SK-N-SH (cell line): ENCODE data around the gene FFAR4. TPM values are rescaled to one million over a fixed set of nuclear protein-coding genes. Genes with fewer than 3 reads are reported as not detected.

ENCODE experiments used
- CTCF ChIA-PET: fragments of 300-600, 350-600 bp; formaldehyde crosslinking; extraction: SDS; loops from one replicate; lab custom pipeline; 2021; lab: Yijun Ruan, JAX
- POLR2A ChIA-PET: fragments of 350-600 bp; sonication (Branson Sonifier 250); formaldehyde crosslinking; extraction: SDS; loops from one replicate; lab custom pipeline; 2020; ENCODE audit warnings: antibody characterized with exemption, inconsistent platforms; lab: Yijun Ruan, JAX
- DNase-seq: peaks from one replicate; pipeline ENCODE4 v3.0.0; 2012
- H2AFZ ChIP-seq: fragments of 200-600 bp; sonication (generic); 2 replicates; pipeline ENCODE4 v1.8.1; 2016; ENCODE audit warnings: antibody characterized with exemption, mild to moderate bottlenecking, low read depth
- H3F3A ChIP-seq: fragments of 200-600 bp; sonication (generic); replicated peaks from 2 replicates; pipeline ENCODE3; 2016; ENCODE audit warnings: antibody characterized with exemption, mild to moderate bottlenecking; ENCODE audit not compliant: insufficient read depth
- H3K27ac ChIP-seq, 2 experiments: fragments of 200-500 bp in 1 of 2; fragments of 200-600 bp in 1 of 2; sonication (Bioruptor generic) in 1 of 2; sonication (generic), shearing (Covaris generic) in 1 of 2; 2 replicates each; pipeline versions ENCODE4 v1.5.1 to v1.6.1; 2014 to 2016; ENCODE audit warnings: low read depth in 2 of 2, inconsistent platforms in 1 of 2, low read length in 1 of 2, mild to moderate bottlenecking in 1 of 2, mixed read lengths in 1 of 2
- H3K27me3 ChIP-seq: fragments of 200-600 bp; sonication (generic), shearing (Covaris generic); 2 replicates; pipeline ENCODE4 v1.6.1; 2016; ENCODE audit warnings: mixed run types; ENCODE audit not compliant: insufficient read depth
- H3K36me3 ChIP-seq, 2 experiments: fragments of 200-500 bp in 1 of 2; fragments of 200-600 bp in 1 of 2; sonication (Bioruptor generic) in 1 of 2; sonication (generic) in 1 of 2; replicated peaks in 1 of 2; 2 replicates each; pipeline versions ENCODE3 to v1.5.1; 2014 to 2016; ENCODE audit warnings: low read length in 1 of 2, mild to moderate bottlenecking in 1 of 2; ENCODE audit not compliant: insufficient read depth in 2 of 2, control insufficient read depth in 1 of 2
- H3K4me1 ChIP-seq, 2 experiments: fragments of 200-500 bp in 1 of 2; fragments of 200-600 bp in 1 of 2; sonication (Bioruptor generic) in 1 of 2; sonication (generic), shearing (Covaris generic) in 1 of 2; 2 replicates each; pipeline versions ENCODE4 v1.5.1 to v1.6.1; 2014 to 2016; ENCODE audit warnings: low read depth in 1 of 2, low read length in 1 of 2, mixed run types in 1 of 2; ENCODE audit not compliant: insufficient read depth in 2 of 2, control insufficient read depth in 1 of 2
- H3K4me2 ChIP-seq: fragments of 200-600 bp; sonication (generic), shearing (Covaris generic); 2 replicates; pipeline ENCODE4 v1.6.1; 2017; ENCODE audit warnings: mixed run types
- H3K4me3 ChIP-seq, 2 experiments: fragments of 200-500 bp in 1 of 2; fragments of 200-600 bp in 1 of 2; sonication (Bioruptor generic) in 1 of 2; sonication (generic), shearing (Covaris generic) in 1 of 2; 2 replicates each; pipeline versions ENCODE4 v1.5.1 to v1.8.1; 2014 to 2016; ENCODE audit warnings: low read depth in 2 of 2, inconsistent platforms in 1 of 2, low read length in 1 of 2, mild to moderate bottlenecking in 1 of 2, mixed read lengths in 1 of 2, moderate library complexity in 1 of 2
- H3K79me2 ChIP-seq: fragments of 200-600 bp; sonication (generic); 2 replicates; pipeline ENCODE4 v1.8.1; 2017; ENCODE audit warnings: mild to moderate bottlenecking; ENCODE audit not compliant: insufficient read depth
- H3K9ac ChIP-seq: fragments of 200-600 bp; sonication (generic); 2 replicates; pipeline ENCODE4 v1.6.1; 2017; ENCODE audit warnings: mixed run types
- H3K9me2 ChIP-seq: fragments of 200-600 bp; sonication (generic); 2 replicates; pipeline ENCODE4 v1.6.1; 2017; ENCODE audit warnings: mixed run types
- H3K9me3 ChIP-seq: fragments of 200-600 bp; sonication (generic); 2 replicates; pipeline ENCODE4 v1.6.1; 2017; ENCODE audit warnings: mixed run types, mild to moderate bottlenecking, moderate library complexity
- H4K20me1 ChIP-seq: fragments of 200-600 bp; sonication (generic); 2 replicates; pipeline ENCODE4 v1.6.1; 2017; ENCODE audit warnings: mild to moderate bottlenecking, mixed run types; ENCODE audit not compliant: insufficient read depth
- CTCF ChIP-seq: fragments of 200-600 bp; sonication (generic); IDR thresholded peaks from 2 replicates; pipeline ENCODE4 v1.6.1; 2017; ENCODE audit warnings: antibody characterized with exemption, mild to moderate bottlenecking, moderate library complexity
- ELF1 ChIP-seq: IDR thresholded peaks from 2 replicates; pipeline ENCODE4 v1.4.0; 2012
- EZH2phosphoT487 ChIP-seq: fragments of 200-600 bp; sonication (generic); IDR thresholded peaks from 2 replicates; pipeline ENCODE4 v1.6.1; 2017; ENCODE audit warnings: low read depth, mixed run types, mild to moderate bottlenecking, antibody characterized with exemption, moderate library complexity, borderline replicate concordance
- FOXM1 ChIP-seq: IDR thresholded peaks from 2 replicates; pipeline ENCODE4 v1.4.0; 2012; ENCODE audit warnings: low read depth, mild to moderate bottlenecking
- GABPA ChIP-seq: IDR thresholded peaks from 2 replicates; pipeline ENCODE4 v1.4.0; 2012; ENCODE audit warnings: low read depth, mild to moderate bottlenecking
- GATA2 ChIP-seq: sonication (generic); formaldehyde crosslinking; IDR thresholded peaks from 2 replicates; pipeline ENCODE4 v1.5.0; 2020; ENCODE audit warnings: mild to moderate bottlenecking, missing genetic modification reagents
- JUND ChIP-seq: IDR thresholded peaks from 2 replicates; pipeline ENCODE4 v1.4.0; 2012
- MEF2A ChIP-seq: IDR thresholded peaks from 2 replicates; pipeline ENCODE4 v1.4.0; 2012; ENCODE audit warnings: low read depth, borderline replicate concordance
- NFIC ChIP-seq: IDR thresholded peaks from 2 replicates; pipeline ENCODE4 v1.4.0; 2012; ENCODE audit warnings: borderline replicate concordance
- POLR2AphosphoS5 ChIP-seq: IDR thresholded peaks from 2 replicates; pipeline ENCODE4 v1.6.1; 2012; ENCODE audit warnings: low read depth, low read length
- RAD21 ChIP-seq: IDR thresholded peaks from 2 replicates; pipeline ENCODE4 v1.6.1; 2012; ENCODE audit warnings: mild to moderate bottlenecking, low read length
- REST ChIP-seq: IDR thresholded peaks from 2 replicates; pipeline ENCODE4 v1.6.1; 2012; ENCODE audit warnings: mild to moderate bottlenecking, low read depth, low read length, moderate library complexity
- RXRA ChIP-seq: IDR thresholded peaks from 2 replicates; pipeline ENCODE4 v1.4.0; 2012; ENCODE audit warnings: low read depth, mild to moderate bottlenecking, borderline replicate concordance
- SIN3A ChIP-seq: IDR thresholded peaks from 2 replicates; pipeline ENCODE4 v1.6.1; 2012; ENCODE audit warnings: low read depth, mild to moderate bottlenecking, low read length, moderate library complexity, borderline replicate concordance
- TAF1 ChIP-seq: IDR thresholded peaks from 2 replicates; pipeline ENCODE4 v1.6.1; 2012; ENCODE audit warnings: low read depth, mild to moderate bottlenecking, low read length, moderate library complexity, borderline replicate concordance
- USF2 ChIP-seq: fragments of 150-350 bp; IDR thresholded peaks from 2 replicates; pipeline ENCODE4 v1.6.1; 2017; ENCODE audit warnings: antibody characterized with exemption, low read length, low read depth, borderline replicate concordance
- YY1 ChIP-seq: IDR thresholded peaks from 2 replicates; pipeline ENCODE4 v1.4.0; 2012; ENCODE audit warnings: low read depth, mild to moderate bottlenecking
- WGBS: methylation state at CpG from one replicate; pipeline ENCODE4 v1.1.6; 2017; ENCODE audit warnings: low lambda C conversion rate; 5-methylcytosine and 5-hydroxymethylcytosine counted together
- polyA plus RNA-seq, 3 experiments: library from polyadenylated mRNA; depleted of rRNA; stranded (reverse); fragments of >200 nt; gene quantifications; 2 replicates each; pipeline ENCODE4 v1.2.3, GENCODE V29; 2012

The FFAR4 gene
- polyA plus RNA-seq, 1 of the 3 experiments (the other 2 are of a cell fraction) = not detected

- TF ChIP-seq RAD21 = no peak
- no peak for TF ChIP-seq YY1
- no peak for TF ChIP-seq EZH2phosphoT487
- TF ChIP-seq, all 33 proteins: peak for 0
Measured at GRCh38 chr10:93550606-93551005, 15.9 kb upstream of the FFAR4 start (continued).

GRCh38 chr10:93552780-93553179, 13.7 kb upstream of the FFAR4 start:
- no peak for DNase-seq
- H4K20me1 ChIP-seq = no peaks in the 10 kb centered on the region
- WGBS = 72% methylated on average over 3 of the region's 3 CpGs
- ChIA-PET CTCF (interaction anchor here (0.9 to 4.2 kb wide), 7 partner anchors 10 to 308 kb away, joined by 3 to 38 read pairs (median 3); no protein-coding TSS in a partner anchor), POLR2A (no interaction called here)
- no peak for TF ChIP-seq TAF1
- no peak for TF ChIP-seq ELF1
- no peak for TF ChIP-seq POLR2AphosphoS5
- no peak for TF ChIP-seq YY1
- TF ChIP-seq JUND = no peak
- TF ChIP-seq NFIC = no peak
- no peak for TF ChIP-seq GATA2 (CRISPR knock-in tag)
- no peak for TF ChIP-seq MEF2A
- no peak for TF ChIP-seq CTCF
- no peak for TF ChIP-seq SIN3A
- no peak overlapping the region for H3K27ac ChIP-seq
- no peak overlapping the region for H3K4me3 ChIP-seq
- H2AFZ ChIP-seq = no peak overlapping the region
- no peaks in the 10 kb centered on the region for H3K36me3 ChIP-seq
- H3K27me3 ChIP-seq = no peaks in the 10 kb centered on the region
- no peak overlapping the region for H3K4me2 ChIP-seq
- H3K9me3 ChIP-seq = no peaks in the 10 kb centered on the region
- H3K79me2 ChIP-seq = no peaks in the 10 kb centered on the region
- no peak overlapping the region for H3K9ac ChIP-seq
- H3F3A ChIP-seq = peaks cover 18% of the 10 kb centered on the region
- H3K9me2 ChIP-seq = no peaks in the 10 kb centered on the region
- no peaks in the 10 kb centered on the region for H3K4me1 ChIP-seq

GRCh38 chr10:93553482-93554315, 12.8 kb upstream of the FFAR4 start:
- H3K9me3 ChIP-seq = no peaks in the 10 kb centered on the region
- H3F3A ChIP-seq = peaks cover 10% of the 10 kb centered on the region
- H3K36me3 ChIP-seq = no peaks in the 10 kb centered on the region
- WGBS = 69% methylated on average over 8 of the region's 8 CpGs
- H3K9me2 ChIP-seq = no peaks in the 10 kb centered on the region
- no peaks in the 10 kb centered on the region for H3K27me3 ChIP-seq
- no peak for DNase-seq
- H3K4me1 ChIP-seq = no peaks in the 10 kb centered on the region
- no peak overlapping the region for H3K27ac ChIP-seq
- POLR2A ChIA-PET = no interaction called here
- no peak overlapping the region for H3K9ac ChIP-seq
- CTCF ChIA-PET = interaction anchor here (1.0 to 4.2 kb wide), 27 partner anchors 8 to 807 kb away, joined by 3 to 38 read pairs (median 7); partner anchors contain the start of gene MYOF
- no peaks in the 10 kb centered on the region for H4K20me1 ChIP-seq
- H3K4me2 ChIP-seq = no peak overlapping the region
- H2AFZ ChIP-seq = no peak overlapping the region
- H3K79me2 ChIP-seq = no peaks in the 10 kb centered on the region
- no peak overlapping the region for H3K4me3 ChIP-seq
- no peak for TF ChIP-seq FOXM1
- no peak for TF ChIP-seq USF2
- no peak for TF ChIP-seq REST
- TF ChIP-seq RXRA = no peak
- TF ChIP-seq GABPA = no peak
